22Rv1 (cell line): ENCODE results near the gene ZNF317.

ENCODE experiments used
- ZFX ChIP-seq: fragments of 450-650 bp; IDR thresholded peaks from 2 replicates; pipeline ENCODE4 v1.6.1; 2017; ENCODE audit warnings: antibody characterized with exemption, borderline replicate concordance
- TF ChIP-seq, protein P1 (sequence below): fragments of 450-650 bp; IDR thresholded peaks from 2 replicates; pipeline ENCODE4 v1.5.1; 2017; ENCODE audit warnings: mild to moderate bottlenecking

DNA sequence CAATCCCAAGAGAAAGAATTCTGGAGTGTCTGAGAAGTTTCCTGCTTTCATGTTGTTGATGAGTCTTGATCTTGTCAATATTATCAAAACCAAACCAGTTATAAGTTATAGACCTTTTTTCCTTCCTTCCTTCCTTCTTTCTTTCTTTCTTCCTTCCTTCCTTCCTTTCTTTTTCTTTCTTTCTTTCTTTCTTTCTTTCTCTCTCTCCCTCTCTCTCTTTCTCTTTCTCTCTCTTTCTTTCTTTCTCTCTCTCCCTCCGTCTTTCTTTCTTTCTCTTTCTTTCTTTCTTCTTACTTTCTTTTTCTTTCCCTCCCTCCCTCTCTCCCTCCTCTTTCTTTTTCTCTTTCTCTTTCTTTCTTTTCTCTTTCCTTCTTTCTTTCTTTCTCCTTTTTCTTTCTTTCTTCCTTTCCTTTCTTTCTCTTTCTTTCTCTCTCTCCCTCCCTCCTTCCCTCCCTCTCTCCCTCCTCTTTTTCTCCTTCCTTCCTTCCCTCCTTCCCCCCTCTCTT, 13.2 kb upstream of the ZNF317 start, which contains the start of gene OR7G3:
- TF ChIP-seq, protein P1, sequence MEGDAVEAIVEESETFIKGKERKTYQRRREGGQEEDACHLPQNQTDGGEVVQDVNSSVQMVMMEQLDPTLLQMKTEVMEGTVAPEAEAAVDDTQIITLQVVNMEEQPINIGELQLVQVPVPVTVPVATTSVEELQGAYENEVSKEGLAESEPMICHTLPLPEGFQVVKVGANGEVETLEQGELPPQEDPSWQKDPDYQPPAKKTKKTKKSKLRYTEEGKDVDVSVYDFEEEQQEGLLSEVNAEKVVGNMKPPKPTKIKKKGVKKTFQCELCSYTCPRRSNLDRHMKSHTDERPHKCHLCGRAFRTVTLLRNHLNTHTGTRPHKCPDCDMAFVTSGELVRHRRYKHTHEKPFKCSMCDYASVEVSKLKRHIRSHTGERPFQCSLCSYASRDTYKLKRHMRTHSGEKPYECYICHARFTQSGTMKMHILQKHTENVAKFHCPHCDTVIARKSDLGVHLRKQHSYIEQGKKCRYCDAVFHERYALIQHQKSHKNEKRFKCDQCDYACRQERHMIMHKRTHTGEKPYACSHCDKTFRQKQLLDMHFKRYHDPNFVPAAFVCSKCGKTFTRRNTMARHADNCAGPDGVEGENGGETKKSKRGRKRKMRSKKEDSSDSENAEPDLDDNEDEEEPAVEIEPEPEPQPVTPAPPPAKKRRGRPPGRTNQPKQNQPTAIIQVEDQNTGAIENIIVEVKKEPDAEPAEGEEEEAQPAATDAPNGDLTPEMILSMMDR = no peak
- no peak for TF ChIP-seq ZFX
